HG03280 (cell line): Measurements from ENCODE around the gene MYBPH.

Source experiments
- ATAC-seq: cut with Tn5 transposase; IDR thresholded peaks from one replicate; pipeline ENCODE4 v1.9.1; 2021; ENCODE audit warnings: mild to moderate bottlenecking, moderate library complexity; ENCODE audit not compliant: unreplicated experiment

Gene MYBPH

GRCh38 chr1:203131548-203132200, 44.0 kb downstream of the MYBPH start:
- ATAC-seq = no peak

GRCh38 chr1:203130358-203130985, 45.2 kb downstream of the MYBPH start:
- no peak for ATAC-seq

DNA sequence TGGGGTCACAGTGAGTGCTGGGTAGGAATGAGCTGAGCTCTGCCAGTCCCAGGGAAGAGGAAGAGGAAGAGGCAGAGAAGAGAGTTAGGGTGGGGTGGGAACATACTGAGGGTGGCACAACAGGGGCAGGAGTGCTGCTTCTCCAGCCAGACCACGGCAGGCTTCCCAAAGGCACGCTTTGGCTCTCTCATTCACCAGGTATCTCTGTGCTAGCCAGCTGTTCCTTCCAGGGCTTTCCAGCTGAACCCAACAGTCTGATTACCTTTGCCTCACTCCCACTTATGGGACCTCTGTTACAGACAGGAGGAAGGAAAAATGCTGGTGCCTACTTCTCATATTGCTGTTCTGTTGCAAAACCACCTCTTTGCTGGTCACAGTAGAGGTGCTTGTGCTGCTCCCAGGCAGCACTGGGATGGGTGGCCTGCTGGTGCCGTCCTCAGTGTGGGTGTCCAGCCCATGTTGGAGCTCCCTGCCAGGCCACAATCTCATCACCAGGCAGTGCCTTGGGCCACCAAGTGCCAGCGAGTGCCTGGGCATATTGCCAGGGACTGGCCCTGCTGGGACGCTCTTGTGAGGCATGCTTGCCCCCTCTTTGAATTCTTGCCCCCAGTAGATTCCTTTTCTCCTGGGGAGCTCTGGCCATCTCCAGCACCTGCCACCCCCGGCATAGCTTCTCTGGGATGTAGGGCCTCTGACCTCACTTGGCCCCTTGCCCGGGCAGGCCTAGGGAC, 46.0 kb downstream of the MYBPH start:
- no peak for ATAC-seq

GRCh38 chr1:203128716-203129500, 46.7 kb downstream of the MYBPH start:
- no peak for ATAC-seq

DNA sequence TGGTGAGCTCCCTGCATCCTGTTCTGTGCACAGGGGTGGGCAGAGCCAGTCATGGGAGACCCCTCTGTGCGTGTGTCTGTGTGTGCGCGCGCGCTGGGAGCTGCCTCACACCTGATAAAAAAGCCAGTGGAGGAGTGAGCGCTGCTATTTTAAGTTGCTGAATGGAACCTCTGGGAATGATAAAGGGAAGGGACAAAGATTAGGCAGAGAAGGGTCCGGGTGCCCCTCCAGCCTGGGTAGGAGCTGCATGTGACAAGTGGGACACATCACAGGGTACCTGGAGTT, 47.3 kb downstream of the MYBPH start:
- no peak for ATAC-seq

GRCh38 chr1:203127666-203128430, 47.8 kb downstream of the MYBPH start, which contains the start of gene ADORA1:
ADORA1 (plus strand) TSS chr1:203127726; CDS start chr1:203128842, 1,116 bp downstream.
- ATAC-seq = no peak

DNA sequence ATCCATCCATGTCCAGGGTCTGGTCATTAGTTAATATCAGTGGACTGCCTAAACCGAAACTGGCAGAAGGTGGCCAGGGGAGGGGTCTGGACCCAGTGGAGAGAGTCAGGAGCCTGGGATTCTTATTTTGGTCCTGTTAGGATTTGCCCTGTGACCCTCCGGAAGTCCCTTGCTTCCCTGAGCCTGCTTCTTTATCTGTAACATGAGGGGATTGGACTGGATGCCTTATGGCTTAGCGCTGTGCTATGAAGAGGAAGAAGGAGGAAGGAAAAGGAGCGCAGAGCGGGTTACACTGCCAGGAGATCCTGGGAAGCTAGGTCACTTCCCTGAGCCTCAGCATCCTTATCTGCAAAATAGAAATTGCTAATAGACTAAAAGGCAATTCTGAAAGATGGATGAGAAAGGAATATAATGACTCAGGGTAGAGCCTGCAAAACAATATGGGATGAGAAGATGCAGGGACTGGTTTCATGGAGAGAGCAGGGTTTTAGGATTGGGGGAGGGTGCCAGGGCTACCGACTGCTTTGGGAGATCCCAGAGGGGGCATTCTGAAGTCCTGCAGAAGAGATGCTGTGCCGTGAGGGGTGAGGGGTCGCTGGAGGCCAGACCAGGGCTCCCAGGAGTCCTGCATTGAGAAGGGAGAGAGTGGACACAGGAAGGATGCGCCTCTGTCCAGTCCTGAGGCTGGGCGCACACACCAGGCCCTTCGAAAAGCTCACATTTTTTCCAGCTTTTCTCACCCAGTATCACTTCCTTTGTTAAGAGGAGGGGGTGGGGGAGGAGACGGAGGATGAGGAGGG, 48.6 kb downstream of the MYBPH start:
- ATAC-seq = no peak

DNA sequence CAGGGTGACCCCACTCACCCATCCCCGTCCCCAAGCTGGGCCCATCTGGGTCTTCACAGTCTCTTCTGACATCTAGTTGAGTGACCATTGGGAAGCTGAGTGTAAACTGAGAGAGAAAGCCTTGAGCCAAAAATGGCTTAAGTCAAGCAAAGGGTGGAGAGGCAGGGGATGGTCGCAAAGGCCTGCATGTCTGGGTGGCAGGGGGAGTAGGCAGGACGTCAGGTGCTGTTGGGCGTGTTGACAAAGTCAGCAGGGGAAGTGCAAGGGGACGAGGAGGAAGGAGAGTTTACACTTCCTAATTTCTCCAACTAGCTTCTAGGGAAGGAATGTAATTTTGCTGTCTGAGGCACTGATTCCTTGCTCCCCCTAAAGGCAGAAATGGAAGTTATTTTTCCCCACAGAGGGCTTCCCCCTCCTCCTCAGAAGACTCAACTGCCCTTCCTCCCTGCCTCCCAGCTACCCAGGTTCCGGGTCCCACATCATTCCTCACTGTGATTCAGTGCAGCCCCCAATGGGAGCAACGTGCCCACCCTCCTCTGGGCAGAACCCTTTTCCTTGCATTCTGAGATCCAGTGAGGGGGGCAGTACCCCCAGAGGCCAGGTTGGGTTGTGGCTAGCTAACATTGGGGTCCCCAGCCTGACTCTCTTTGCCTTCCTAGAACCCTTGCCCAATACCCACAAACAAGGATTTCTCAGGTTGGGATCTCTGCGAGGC, 49.3 kb downstream of the MYBPH start:
- ATAC-seq = no peak

DNA sequence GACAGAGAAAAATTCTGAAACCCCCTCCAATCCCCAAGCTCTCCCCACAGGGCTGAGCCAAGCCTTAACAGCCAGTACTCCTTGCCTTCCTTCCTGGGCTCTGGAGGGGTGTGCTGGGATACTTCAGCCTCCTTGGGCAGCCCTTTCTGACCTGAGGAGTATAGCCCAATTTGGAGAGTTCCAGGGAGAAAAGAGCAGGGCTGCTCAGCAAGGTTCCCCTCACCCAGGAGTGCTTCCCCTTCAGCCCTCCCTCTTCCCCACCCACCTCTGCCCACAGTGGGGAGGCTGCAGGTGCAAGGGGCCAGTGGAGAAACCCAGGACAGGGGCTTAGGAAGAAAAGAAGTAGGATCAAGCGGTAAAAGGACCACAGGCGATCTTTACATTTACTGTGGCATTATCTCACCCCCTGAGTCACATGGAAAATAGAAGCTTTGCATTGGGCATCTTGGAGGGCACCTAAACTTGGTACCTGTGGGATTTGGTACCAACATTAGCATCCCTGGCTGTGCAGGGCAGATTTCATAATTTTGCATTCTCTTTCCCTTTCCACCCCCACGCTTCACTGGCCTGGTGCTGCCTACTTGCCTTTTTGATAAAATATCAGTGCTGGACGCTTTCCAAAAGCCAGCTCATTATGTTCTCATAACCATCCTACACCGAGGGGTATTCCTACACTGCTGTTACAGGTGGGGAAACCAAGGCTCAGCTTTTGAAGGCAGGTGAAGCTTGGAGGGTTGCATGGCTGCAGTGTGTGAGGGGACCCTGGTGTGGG, 50.9 kb downstream of the MYBPH start:
- ATAC-seq = no peak

- ATAC-seq = no peak
These were observed 51.6 kb downstream of the MYBPH start for GRCh38 chr1:203124011-203124410.

DNA sequence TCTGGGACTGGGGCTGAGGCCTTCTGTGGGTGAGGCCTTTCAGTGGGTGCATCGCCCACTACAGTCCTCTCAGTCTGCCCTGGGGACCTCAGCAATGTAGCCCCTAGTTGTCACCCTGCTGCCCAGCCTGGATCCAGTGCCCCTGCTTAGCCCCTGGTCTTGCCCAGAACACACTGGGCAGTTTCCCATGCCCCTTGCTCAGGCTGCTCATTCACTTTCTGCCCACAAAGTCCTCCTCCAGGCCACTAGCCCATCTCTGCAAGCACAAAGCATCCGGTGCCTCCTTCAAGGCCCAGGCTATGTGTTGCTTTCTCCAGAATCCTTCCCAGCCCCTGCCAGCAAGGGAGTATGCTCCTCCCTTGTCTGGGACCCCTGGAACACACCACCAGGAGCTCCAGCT, 53.5 kb downstream of the MYBPH start:
- ATAC-seq = no peak

GRCh38 chr1:203121186-203122015, 54.2 kb downstream of the MYBPH start:
- no peak for ATAC-seq

- no peak for ATAC-seq
These were observed 55.1 kb downstream of the MYBPH start for GRCh38 chr1:203120325-203121153.
